Esophagus (tissue), 2 donors: Measurements from ENCODE around the gene PDE4D. TPM values are rescaled to one million over a fixed set of nuclear protein-coding genes. Genes with fewer than 3 reads are reported as not detected.

Experiments used
- H3K27ac ChIP-seq, 2 donors: one replicate each; pipeline ENCODE4 v1.5.1; 2013; ENCODE audit warnings: low read depth in 2 of 2, mild to moderate bottlenecking in 2 of 2, inconsistent platforms in 1 of 2, low read length in 1 of 2, moderate library complexity in 1 of 2
- H3K27me3 ChIP-seq, 2 donors: one replicate each; pipeline ENCODE4 v1.6.1; 2013; ENCODE audit warnings: low read length in 2 of 2, control low read depth in 1 of 2, mild to moderate bottlenecking in 1 of 2; ENCODE audit not compliant: insufficient read depth in 2 of 2, control insufficient read depth in 1 of 2
- H3K36me3 ChIP-seq, 2 donors: one replicate each; pipeline ENCODE4 v1.6.1; 2013; ENCODE audit warnings: low read length in 1 of 2; ENCODE audit not compliant: control insufficient read depth in 2 of 2, insufficient read depth in 2 of 2
- H3K4me1 ChIP-seq, 2 donors: one replicate each; pipeline ENCODE4 v1.6.1; 2013; ENCODE audit warnings: low read length in 1 of 2; ENCODE audit not compliant: control insufficient read depth in 2 of 2, insufficient read depth in 2 of 2
- H3K4me3 ChIP-seq, 2 donors: one replicate each; pipeline ENCODE4 v1.5.1; 2013; ENCODE audit warnings: low read length in 2 of 2, mild to moderate bottlenecking in 2 of 2, low read depth in 1 of 2, moderate library complexity in 1 of 2
- H3K9me3 ChIP-seq, 2 donors: one replicate each; pipeline ENCODE4 v1.6.1; 2013; ENCODE audit warnings: mild to moderate bottlenecking in 2 of 2, low read depth in 1 of 2, low read length in 1 of 2, moderate library complexity in 1 of 2; ENCODE audit not compliant: control insufficient read depth in 2 of 2, insufficient read depth in 1 of 2
- WGBS, 2 donors: extraction: QIAGEN DNeasy Blood & Tissue Kit; methylation state at CpG; one replicate each; pipeline ENCODE4 v1.1.7; 2013; 5-methylcytosine and 5-hydroxymethylcytosine counted together
- polyA plus RNA-seq, 2 donors: library from polyadenylated mRNA; stranded (reverse); fragments of 200-250 nt; gene quantifications; one replicate each; pipeline ENCODE4 v1.2.3, GENCODE V29; 2013
- donor health status: healthy with polysubstance abuse.
- donor health status: Bipolar disorder and iron deficiency.

Gene PDE4D
- polyA plus RNA-seq, 2 donors: 1.5 to 2.5 TPM

DNA sequence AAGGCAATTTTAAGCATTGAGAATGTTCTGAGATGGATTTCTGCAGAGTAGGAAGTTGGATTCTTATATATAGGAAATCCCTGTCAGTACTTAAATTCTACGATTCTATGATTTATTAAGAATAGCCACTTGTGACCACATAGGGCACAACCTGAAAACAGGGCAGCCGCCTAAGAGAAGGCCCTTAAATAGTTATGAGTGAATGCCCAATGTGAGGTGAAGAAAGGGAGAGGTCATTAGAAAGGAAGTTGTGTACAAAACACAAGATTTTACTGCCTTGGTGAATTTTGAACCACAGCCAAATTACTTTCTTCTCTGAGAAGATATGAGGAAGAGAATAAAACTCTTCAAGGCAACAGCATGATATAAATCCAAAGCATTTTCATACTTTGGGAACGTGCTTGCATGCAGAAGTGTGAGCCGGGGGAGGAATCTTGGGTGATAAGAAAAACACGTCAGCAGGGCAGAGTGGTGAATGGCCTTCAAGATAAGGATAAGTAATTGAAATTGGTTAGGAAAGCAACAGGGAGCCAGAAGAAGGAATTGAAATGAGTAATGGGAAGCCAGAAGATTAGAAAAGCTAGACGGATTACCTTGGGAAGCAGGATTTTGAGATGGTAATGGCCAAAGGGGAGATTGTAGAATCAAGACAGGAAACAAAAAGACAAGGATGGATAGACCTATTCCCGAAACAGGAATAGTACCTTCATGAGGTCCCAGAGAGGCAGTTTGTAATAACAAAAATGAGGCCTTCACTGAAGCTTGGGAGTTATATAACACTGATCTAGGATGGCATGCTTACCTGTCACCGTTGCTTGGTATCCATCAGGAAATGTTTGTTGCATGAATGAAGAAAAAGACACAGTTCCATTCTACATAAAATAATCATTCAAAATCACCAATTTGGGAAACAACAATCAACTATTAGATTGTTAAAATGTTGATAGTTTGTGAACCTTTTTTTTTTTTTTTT lies 244.3 kb downstream of the PDE4D start:
- WGBS, 2 donors: 71 to 83% methylated on average over 8 of the region's 8 CpGs
- no peak overlapping the region for H3K27ac ChIP-seq

DNA sequence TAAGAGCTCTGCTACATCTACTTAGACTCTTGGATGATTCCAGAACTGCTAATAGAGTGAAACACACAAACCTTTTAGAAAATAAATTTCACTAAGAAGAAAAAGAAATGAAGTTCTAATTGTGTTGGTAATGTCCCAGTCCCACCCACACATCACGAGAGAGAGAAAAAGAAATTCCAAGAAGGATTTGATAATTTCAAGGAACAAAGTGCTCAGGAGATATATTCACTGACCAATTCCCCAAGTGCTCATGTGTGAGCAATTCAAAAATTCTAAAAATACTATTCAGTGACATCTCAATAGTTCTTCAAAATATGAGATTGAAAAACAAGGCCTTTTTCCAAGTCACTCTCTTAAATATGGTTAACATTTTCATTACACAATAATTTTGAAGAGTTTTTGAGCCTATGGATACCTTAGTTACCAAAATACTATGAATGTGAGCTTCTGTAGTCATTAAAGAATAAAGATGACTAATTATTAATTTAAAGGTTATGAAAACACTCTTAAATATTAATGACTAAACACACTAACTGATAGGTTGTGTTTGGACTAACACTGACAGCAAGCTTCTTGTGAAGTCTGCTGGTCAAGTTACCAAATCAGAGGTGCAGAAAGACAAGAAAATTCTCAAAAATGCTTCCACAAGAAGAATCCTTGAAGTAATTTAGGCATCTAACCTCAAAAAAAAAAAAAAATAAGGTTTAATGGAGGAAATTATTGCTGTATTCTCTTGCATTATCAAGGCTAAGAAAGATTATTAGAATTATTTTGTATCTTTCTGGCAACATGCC lies 245.3 kb downstream of the PDE4D start:
- H3K4me3 ChIP-seq: no peak overlapping the region
- H3K9me3 ChIP-seq: no peaks in the 10 kb centered on the region
- no peak overlapping the region for H3K27ac ChIP-seq
- 68 to 73% methylated on average over 1 of the region's 1 CpG for WGBS, 2 donors
- no peaks in the 10 kb centered on the region for H3K4me1 ChIP-seq
- no peaks in the 10 kb centered on the region for H3K27me3 ChIP-seq
- H3K36me3 ChIP-seq: no peaks in the 10 kb centered on the region

More for the DNA sequence above, 244.3 kb downstream of the PDE4D start:
- H3K4me3 ChIP-seq: no peak overlapping the region
- no peaks in the 10 kb centered on the region for H3K4me1 ChIP-seq
- H3K9me3 ChIP-seq: no peaks in the 10 kb centered on the region
- H3K27me3 ChIP-seq: no peaks in the 10 kb centered on the region
- H3K36me3 ChIP-seq: no peaks in the 10 kb centered on the region

DNA sequence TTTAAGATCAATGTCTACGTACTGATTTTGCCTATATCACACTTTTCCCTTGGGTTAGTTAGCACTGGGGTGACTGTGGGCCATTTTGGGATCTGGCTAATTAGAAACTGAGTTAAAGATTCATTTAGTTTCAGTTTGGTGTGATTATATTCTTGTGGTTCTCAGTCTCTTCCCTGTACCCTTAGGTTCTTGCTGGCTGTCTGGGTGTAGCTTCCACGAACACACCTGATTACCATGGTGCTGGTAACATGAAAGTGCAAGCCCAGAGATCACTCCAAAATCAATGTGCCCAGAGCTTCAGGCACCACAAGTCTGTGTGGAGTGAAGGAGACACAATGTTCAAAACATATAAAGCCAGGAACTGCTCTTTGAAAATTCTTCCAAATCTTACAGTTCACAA lies 248.1 kb downstream of the PDE4D start:
- H3K36me3 ChIP-seq: no peaks in the 10 kb centered on the region
- no peak overlapping the region for H3K4me3 ChIP-seq
- no peak overlapping the region for H3K27ac ChIP-seq
- 74 to 76% methylated on average over 2 of the region's 2 CpGs for WGBS, 2 donors
- no peaks in the 10 kb centered on the region for H3K9me3 ChIP-seq
- no peaks in the 10 kb centered on the region for H3K27me3 ChIP-seq
- H3K4me1 ChIP-seq: no peaks in the 10 kb centered on the region

DNA sequence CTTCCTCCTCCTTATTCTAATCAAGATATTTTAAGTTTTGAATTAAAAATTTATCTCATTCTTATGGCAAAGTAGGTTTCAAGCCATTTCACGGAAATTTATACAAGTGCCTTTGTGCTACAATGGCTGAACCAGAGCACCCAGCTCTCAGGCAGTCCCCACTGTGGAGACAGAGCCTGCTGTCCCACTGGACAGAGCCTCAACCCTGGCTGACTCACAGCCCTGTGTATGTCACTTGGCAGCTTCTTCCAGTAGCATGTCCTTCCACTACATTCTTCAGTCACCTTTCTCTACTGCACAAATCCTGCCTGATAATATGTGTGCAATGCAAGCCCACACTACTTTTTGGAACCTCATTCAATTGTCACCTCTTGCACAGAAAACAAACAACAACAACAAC lies 253.1 kb downstream of the PDE4D start:
- Histone ChIP-seq H3K9me3 (no peaks in the 10 kb centered on the region), H3K4me3 (no peak overlapping the region), H3K4me1 (no peaks in the 10 kb centered on the region), H3K36me3 (no peaks in the 10 kb centered on the region), H3K27ac (no peak overlapping the region), H3K27me3 (no peaks in the 10 kb centered on the region)
- WGBS, 2 donors: 88 to 95% methylated on average over 1 of the region's 1 CpG

DNA sequence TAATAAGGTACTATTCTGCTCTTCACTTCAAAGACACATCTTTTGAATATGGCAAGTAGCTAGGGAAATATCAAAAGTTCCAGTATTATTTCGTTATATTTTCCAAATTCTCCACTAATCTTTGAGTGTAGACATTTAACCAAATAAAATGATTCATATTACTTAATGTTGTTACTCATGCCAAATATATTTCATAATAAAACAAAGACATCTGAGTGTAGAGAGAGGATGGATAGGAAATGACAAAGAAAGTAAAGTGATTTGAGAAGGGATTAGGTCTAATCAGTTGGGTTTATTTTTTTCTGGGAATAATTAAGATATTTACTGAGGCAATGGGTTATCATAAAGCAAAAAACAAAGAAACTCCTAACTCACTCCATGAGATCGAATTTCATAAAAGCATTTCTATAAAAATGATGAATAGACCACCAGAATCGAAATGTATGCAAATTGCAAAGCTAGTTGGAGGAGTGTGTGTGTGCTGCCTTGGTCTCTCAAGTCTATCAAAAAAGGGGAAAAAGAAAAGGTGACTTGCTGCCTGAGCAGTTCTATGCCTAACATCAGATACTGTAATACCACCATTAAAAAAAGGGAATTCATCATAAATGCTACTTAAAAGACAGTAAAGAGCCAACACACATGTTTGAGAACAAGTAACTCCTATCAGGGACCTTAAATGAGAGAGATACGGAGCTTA lies 255.5 kb downstream of the PDE4D start:
- Histone ChIP-seq H3K27me3 (no peaks in the 10 kb centered on the region), H3K4me1 (no peaks in the 10 kb centered on the region), H3K36me3 (no peaks in the 10 kb centered on the region), H3K27ac (no peak overlapping the region), H3K4me3 (no peak overlapping the region), H3K9me3 (no peaks in the 10 kb centered on the region)
- 74 to 78% methylated on average over 4 of the region's 4 CpGs for WGBS, 2 donors

DNA sequence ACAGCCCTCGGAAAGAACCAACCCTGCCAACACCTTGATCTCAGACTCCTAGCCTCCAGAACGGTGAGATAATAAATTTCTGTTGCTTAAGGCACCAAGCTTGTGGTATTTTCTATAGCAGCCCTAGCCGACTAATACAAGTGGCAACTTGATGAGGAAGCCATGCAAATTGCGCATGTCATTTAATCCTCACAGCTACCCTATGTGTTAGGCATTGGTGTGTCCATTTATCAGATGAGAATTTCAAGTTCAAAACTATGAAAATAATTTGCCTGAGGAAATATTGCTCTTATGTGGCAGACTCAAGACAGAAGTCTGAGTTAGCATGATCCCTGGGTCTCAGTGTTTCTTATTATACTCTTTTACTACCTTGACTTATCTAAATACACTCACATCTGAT lies 264.0 kb downstream of the PDE4D start:
- H3K9me3 ChIP-seq: no peaks in the 10 kb centered on the region
- H3K27me3 ChIP-seq: no peaks in the 10 kb centered on the region
- H3K36me3 ChIP-seq: no peaks in the 10 kb centered on the region
- H3K4me1 ChIP-seq: no peaks in the 10 kb centered on the region
- H3K4me3 ChIP-seq: no peak overlapping the region
- 93% methylated on average over 4 of the region's 4 CpGs for WGBS, 2 donors
- no peak overlapping the region for H3K27ac ChIP-seq

DNA sequence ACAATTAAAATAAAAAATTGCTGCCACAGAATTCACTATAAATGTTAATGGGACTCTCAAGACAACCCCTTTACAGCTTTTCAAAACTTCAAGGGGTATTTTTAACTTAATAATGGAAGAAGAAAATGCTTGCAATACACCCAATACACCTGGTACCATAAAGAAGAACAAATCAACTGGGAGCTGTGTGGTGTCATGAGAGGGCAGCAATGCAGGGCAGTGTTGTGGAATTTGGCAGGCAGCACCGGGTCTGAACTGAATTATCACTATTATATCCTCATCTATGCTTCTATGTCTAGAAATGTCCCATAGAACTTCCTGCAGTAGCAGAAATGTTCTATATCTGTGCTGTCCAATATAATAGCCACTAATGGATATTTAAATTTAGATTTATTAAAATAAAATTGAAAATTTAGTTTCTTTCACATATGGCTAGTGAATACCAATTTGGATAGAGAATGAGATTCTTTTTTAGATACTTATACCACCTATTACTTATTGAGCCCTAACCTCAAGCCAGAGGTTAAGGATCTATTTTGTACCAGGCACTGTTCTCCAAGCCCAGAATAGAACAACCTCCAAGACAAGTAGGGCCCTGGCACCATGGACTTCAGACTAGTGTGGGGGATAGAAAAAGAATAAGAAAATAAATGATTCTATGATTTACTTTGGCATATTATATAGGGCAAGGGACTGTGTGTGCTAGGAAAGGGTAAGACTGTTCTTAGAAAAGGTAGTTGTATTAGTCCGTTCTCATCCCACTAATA lies 265.3 kb downstream of the PDE4D start:
- Histone ChIP-seq H3K27me3 (no peaks in the 10 kb centered on the region), H3K27ac (no peak overlapping the region), H3K9me3 (no peaks in the 10 kb centered on the region), H3K4me3 (no peak overlapping the region), H3K36me3 (no peaks in the 10 kb centered on the region), H3K4me1 (no peaks in the 10 kb centered on the region)
- WGBS, 2 donors: 77 to 81% methylated on average over 2 of the region's 2 CpGs

DNA sequence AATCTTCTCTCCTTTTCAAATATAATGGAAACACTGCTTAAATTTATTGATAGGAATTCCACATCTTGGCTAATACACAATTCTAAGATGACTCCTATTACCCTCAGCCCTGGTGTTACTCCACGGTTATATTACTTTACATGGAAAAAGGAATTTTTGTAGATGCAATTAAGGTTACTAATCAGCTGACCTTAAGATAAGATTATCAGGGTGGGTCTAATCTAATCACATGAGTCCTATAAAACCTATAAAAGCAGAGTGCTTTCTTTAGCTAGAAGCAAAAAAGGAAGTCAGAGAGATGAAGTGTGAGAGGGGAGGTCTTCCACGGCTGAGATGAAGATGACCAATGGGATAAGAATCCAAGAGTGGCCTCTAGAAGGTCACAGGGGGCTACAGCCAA lies 268.6 kb downstream of the PDE4D start:
- Histone ChIP-seq H3K4me3 (no peak overlapping the region), H3K4me1 (no peaks in the 10 kb centered on the region), H3K27ac (no peak overlapping the region), H3K36me3 (no peaks in the 10 kb centered on the region), H3K27me3 (no peaks in the 10 kb centered on the region), H3K9me3 (no peaks in the 10 kb centered on the region)
- WGBS, 2 donors: 74 to 82% methylated on average over 2 of the region's 2 CpGs

DNA sequence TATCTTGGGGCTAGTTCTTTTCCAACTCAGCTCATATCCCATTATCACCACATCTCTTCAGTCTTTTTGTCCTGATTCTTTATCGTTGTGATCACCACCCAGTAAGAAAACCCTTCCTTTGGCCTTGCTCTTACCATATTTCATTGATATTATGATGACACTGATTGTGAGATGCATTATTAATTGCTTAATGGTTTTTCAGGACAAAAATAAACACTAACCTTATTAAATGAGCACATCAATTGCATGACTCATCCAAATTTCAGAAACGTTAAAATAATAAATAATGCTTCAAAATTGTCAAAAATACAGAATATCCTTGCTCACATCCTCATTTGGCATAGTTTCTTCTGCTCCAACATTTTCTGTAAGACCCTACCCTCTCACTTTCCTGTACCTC lies 270.7 kb downstream of the PDE4D start:
- Histone ChIP-seq H3K27me3 (no peaks in the 10 kb centered on the region), H3K36me3 (no peaks in the 10 kb centered on the region), H3K4me3 (no peak overlapping the region), H3K4me1 (no peaks in the 10 kb centered on the region), H3K9me3 (no peaks in the 10 kb centered on the region), H3K27ac (no peak overlapping the region)
- 55 to 62% methylated on average over 2 of the region's 2 CpGs for WGBS, 2 donors
